Astrocyte (in vitro differentiated cells and primary cell): Measurements from ENCODE around the gene SH3BP4.

ENCODE experiments used
- CTCF ChIP-seq: IDR thresholded peaks from 2 replicates; pipeline ENCODE4 v1.5.1; 2011; ENCODE audit warnings: low read depth, mild to moderate bottlenecking, inconsistent platforms, low read length, moderate library complexity; ENCODE audit not compliant: insufficient read depth
- EZH2 ChIP-seq: IDR thresholded peaks from 2 replicates; pipeline ENCODE4 v1.6.1; 2012; ENCODE audit warnings: mild to moderate bottlenecking, low read length, inconsistent platforms; ENCODE audit not compliant: insufficient read depth

GRCh38 chr2:234983011-234983726, 31.4 kb downstream of the SH3BP4 start:
- TF ChIP-seq CTCF (no peak), EZH2 (no peak)
